Thymus (tissue), 11 donors: ENCODE measurements around the gene FAM219A. TPM values are rescaled to one million over a fixed set of nuclear protein-coding genes. Genes with fewer than 3 reads are reported as not detected.
"Not testable (repeated sequence)": the region's sequence is repeated elsewhere in the genome, so short reads cannot be mapped to it uniquely, and the experiment has no call there.

ENCODE experiments used
- DNase-seq, 9 donors: peaks; one replicate each; pipeline ENCODE4 v3.0.0-alpha.2; 2013; ENCODE audit warnings: low spot score in 9 of 9, low read depth in 6 of 9, missing footprints in 1 of 9
- H3K27ac ChIP-seq, 2 donors: one replicate each; pipeline ENCODE4 v1.5.1; 2013; ENCODE audit warnings: control low read depth in 1 of 2, low read depth in 1 of 2, low read length in 1 of 2, mild to moderate bottlenecking in 1 of 2, moderate library complexity in 1 of 2
- H3K27me3 ChIP-seq, 2 donors: one replicate each; pipeline ENCODE4 v1.5.1; 2013; ENCODE audit warnings: low read length in 1 of 2; ENCODE audit not compliant: control insufficient read depth in 2 of 2, insufficient read depth in 1 of 2
- H3K36me3 ChIP-seq, 2 donors: one replicate each; pipeline ENCODE4 v1.5.1; 2013; ENCODE audit warnings: low read length in 1 of 2, mild to moderate bottlenecking in 1 of 2, moderate library complexity in 1 of 2; ENCODE audit not compliant: control insufficient read depth in 2 of 2, insufficient read depth in 2 of 2
- H3K4me1 ChIP-seq, 2 donors: one replicate each; pipeline ENCODE4 v1.5.1; 2013; ENCODE audit warnings: low read length in 2 of 2; ENCODE audit not compliant: control insufficient read depth in 2 of 2, insufficient read depth in 2 of 2
- H3K4me3 ChIP-seq, 2 donors: one replicate each; pipeline ENCODE4 v1.5.1; 2013; ENCODE audit warnings: low read length in 2 of 2, control low read depth in 1 of 2, mild to moderate bottlenecking in 1 of 2
- H3K9me3 ChIP-seq, 2 donors: one replicate each; pipeline ENCODE4 v1.5.1; 2013; ENCODE audit warnings: low read length in 1 of 2, mild to moderate bottlenecking in 1 of 2; ENCODE audit not compliant: control insufficient read depth in 2 of 2, insufficient read depth in 1 of 2
- WGBS: extraction: QIAGEN DNeasy Blood & Tissue Kit; methylation state at CpG from one replicate; pipeline ENCODE4 v1.1.7; 2013; 5-methylcytosine and 5-hydroxymethylcytosine counted together
- polyA plus RNA-seq: library from polyadenylated mRNA; stranded (reverse); fragments of 200-250 nt; gene quantifications from one replicate; pipeline ENCODE4 v1.2.3, GENCODE V29; 2013
- total RNA-seq: library from RNA; stranded (reverse); fragments of 120-200 nt; gene quantifications from one replicate; pipeline ENCODE4 v1.2.4, GENCODE V29; 2013
- donor health status: healthy.

FAM219A gene
- total and polyA plus RNA-seq, 2 donors, result 3.1 to 9.7 TPM

- H3K4me3 ChIP-seq, result no peak overlapping the region
- 96% methylated on average over 41 of the region's 41 CpGs for WGBS
- peaks cover 0 to 73% of the 10 kb centered on the region in 2 donors for H3K27me3 ChIP-seq
- peaks cover 4 to 21% of the 10 kb centered on the region in 2 donors for H3K9me3 ChIP-seq
- peaks cover 0 to 5% of the 10 kb centered on the region in 2 donors for H3K36me3 ChIP-seq
- DNase-seq, result no peak
- no peak overlapping the region for H3K27ac ChIP-seq
- H3K4me1 ChIP-seq, result peaks cover 7 to 26% of the 10 kb centered on the region in 2 donors
Observed at GRCh38 chr9:34372467-34373011, 85.8 kb downstream of the FAM219A start.

GRCh38 chr9:34371886-34372466, 86.4 kb downstream of the FAM219A start:
- no peak for DNase-seq
- H3K27ac ChIP-seq, result no peak overlapping the region
- peaks cover 4 to 21% of the 10 kb centered on the region in 2 donors for H3K9me3 ChIP-seq
- H3K4me3 ChIP-seq, result no peak overlapping the region
- H3K4me1 ChIP-seq, result peaks cover 3 to 21% of the 10 kb centered on the region in 2 donors
- WGBS, result 97% methylated on average over 60 of the region's 60 CpGs
- H3K36me3 ChIP-seq, result peaks cover 0 to 5% of the 10 kb centered on the region in 2 donors
- peaks cover 0 to 68% of the 10 kb centered on the region in 2 donors for H3K27me3 ChIP-seq

GRCh38 chr9:34370970-34371880, 87.1 kb downstream of the FAM219A start:
- peaks cover 0 to 5% of the 10 kb centered on the region in 2 donors for H3K36me3 ChIP-seq
- H3K27me3 ChIP-seq, result peaks cover 0 to 64% of the 10 kb centered on the region in 2 donors
- peaks cover 3 to 17% of the 10 kb centered on the region in 2 donors for H3K4me1 ChIP-seq
- H3K9me3 ChIP-seq, result peaks cover 4 to 21% of the 10 kb centered on the region in 2 donors
- 91% methylated on average over 105 of the region's 105 CpGs for WGBS
- no peak overlapping the region for H3K27ac ChIP-seq
- DNase-seq, result no peak
- peak overlapping the region in 1 of 2 donors; percentile 24 for H3K4me3 ChIP-seq

- peaks cover 4 to 21% of the 10 kb centered on the region in 2 donors for H3K9me3 ChIP-seq
- DNase-seq, result no peak
- H3K4me3 ChIP-seq, result peak overlapping the region in 1 of 2 donors; percentile 24
- H3K27ac ChIP-seq, result no peak overlapping the region
- peaks cover 0 to 5% of the 10 kb centered on the region in 2 donors for H3K36me3 ChIP-seq
- peaks cover 0 to 56% of the 10 kb centered on the region in 2 donors for H3K27me3 ChIP-seq
- peaks cover 0 to 10% of the 10 kb centered on the region in 2 donors for H3K4me1 ChIP-seq
- WGBS, result 90% methylated on average over 23 of the region's 23 CpGs
Observed at GRCh38 chr9:34370335-34370969, 87.9 kb downstream of the FAM219A start.

- peaks cover 0 to 14% of the 10 kb centered on the region in 2 donors for H3K4me1 ChIP-seq
- H3K9me3 ChIP-seq, result peaks cover 4 to 21% of the 10 kb centered on the region in 2 donors
- peaks cover 0 to 50% of the 10 kb centered on the region in 2 donors for H3K27me3 ChIP-seq
- no peak for DNase-seq
- H3K27ac ChIP-seq, result no peak overlapping the region
- no peak overlapping the region for H3K4me3 ChIP-seq
- H3K36me3 ChIP-seq, result peaks cover 0 to 5% of the 10 kb centered on the region in 2 donors
- 95% methylated on average over 4 of the region's 4 CpGs for WGBS
Observed at GRCh38 chr9:34369636-34370035, 88.7 kb downstream of the FAM219A start.

GRCh38 chr9:34368796-34369195, 89.6 kb downstream of the FAM219A start:
- WGBS, result 99% methylated on average over 5 of the region's 5 CpGs
- not testable (repeated sequence) for H3K36me3 ChIP-seq, DNase-seq, H3K27ac ChIP-seq, H3K4me3 ChIP-seq
- H3K4me1 ChIP-seq, result peaks cover 0 to 22% of the 10 kb centered on the region in 2 donors
- H3K9me3 ChIP-seq, result peaks cover 4 to 21% of the 10 kb centered on the region in 2 donors
- H3K27me3 ChIP-seq, result peaks cover 0 to 44% of the 10 kb centered on the region in 2 donors

GRCh38 chr9:34367751-34368410, 90.5 kb downstream of the FAM219A start:
- not testable (repeated sequence) for DNase-seq, H3K27ac ChIP-seq, H3K4me3 ChIP-seq, H3K36me3 ChIP-seq
- H3K27me3 ChIP-seq, result peaks cover 0 to 35% of the 10 kb centered on the region in 2 donors
- H3K9me3 ChIP-seq, result peaks cover 4 to 21% of the 10 kb centered on the region in 2 donors
- WGBS, result 96% methylated on average over 3 of the region's 3 CpGs
- H3K4me1 ChIP-seq, result peaks cover 0 to 30% of the 10 kb centered on the region in 2 donors

- Histone ChIP-seq H3K4me3 (no peak overlapping the region), H3K9me3 (peaks cover 0 to 7% of the 10 kb centered on the region in 2 donors), H3K36me3 (no peaks in the 10 kb centered on the region), H3K27me3 (peaks cover 0 to 20% of the 10 kb centered on the region in 2 donors), H3K27ac (no peak overlapping the region), H3K4me1 (peaks cover 0 to 30% of the 10 kb centered on the region in 2 donors)
- 92% methylated on average over 2 of the region's 2 CpGs for WGBS
- no peak for DNase-seq
Observed at GRCh38 chr9:34366365-34366764, 92.0 kb downstream of the FAM219A start.
